Astrocyte (in vitro differentiated cells and primary cell): ENCODE measurements around the gene ACTA2. TPM values are rescaled to one million over a fixed set of nuclear protein-coding genes. Genes with fewer than 3 reads are reported as not detected.
A peak's percentile ranks its signal among the peaks of the same experiment; 100 is the strongest.
"Not testable (repeated sequence)": the region's sequence is repeated elsewhere in the genome, so short reads cannot be mapped to it uniquely, and the experiment has no call there.

Experiments used
- DNase-seq: peaks from one replicate; pipeline ENCODE4 v3.0.0-alpha.2; 2010; ENCODE audit warnings: low read depth
- FAIRE-seq: peaks from 2 replicates; lab custom pipeline; 2011; peaks lifted over from hg19 to GRCh38; lab: Jason Lieb, UNC
- H2AFZ ChIP-seq: 2 replicates; pipeline ENCODE4 v1.6.0; 2012; ENCODE audit warnings: low read depth, low read length, inconsistent platforms
- H3K27ac ChIP-seq: 2 replicates; pipeline ENCODE4 v1.5.1; 2011; ENCODE audit warnings: low read depth, low read length, inconsistent platforms
- H3K27me3 ChIP-seq: 2 replicates; pipeline ENCODE4 v1.6.0; 2011; ENCODE audit warnings: low read length, inconsistent platforms; ENCODE audit not compliant: insufficient read depth
- H3K36me3 ChIP-seq: 2 replicates; pipeline ENCODE4 v1.5.1; 2011; ENCODE audit warnings: low read length, inconsistent platforms; ENCODE audit not compliant: insufficient read depth
- H3K4me1 ChIP-seq: 2 replicates; pipeline ENCODE4 v1.5.1; 2011; ENCODE audit warnings: low read length, inconsistent platforms; ENCODE audit not compliant: insufficient read depth
- H3K4me2 ChIP-seq: 2 replicates; pipeline ENCODE4 v1.6.0; 2012; ENCODE audit warnings: low read length, inconsistent platforms
- H3K4me3 ChIP-seq: 2 replicates; pipeline ENCODE4 v1.5.1; 2011; ENCODE audit warnings: low read depth, mild to moderate bottlenecking, low read length, inconsistent platforms; ENCODE audit not compliant: insufficient read depth
- H3K79me2 ChIP-seq: 2 replicates; pipeline ENCODE4 v1.6.0; 2012; ENCODE audit warnings: mild to moderate bottlenecking, low read length, inconsistent platforms; ENCODE audit not compliant: insufficient read depth
- H3K9ac ChIP-seq: 2 replicates; pipeline ENCODE4 v1.6.0; 2012; ENCODE audit warnings: mild to moderate bottlenecking, low read length, inconsistent platforms
- H3K9me3 ChIP-seq: 2 replicates; pipeline ENCODE4 v1.5.1; 2012; ENCODE audit warnings: low read depth, mild to moderate bottlenecking, low read length, inconsistent platforms; ENCODE audit not compliant: insufficient read depth
- H4K20me1 ChIP-seq: 2 replicates; pipeline ENCODE4 v1.6.0; 2012; ENCODE audit warnings: low read length, inconsistent platforms; ENCODE audit not compliant: insufficient read depth
- H3K27ac Mint-ChIP-seq: one replicate; pipeline ENCODE4 v1.8.0; 2021; ENCODE audit warnings: mild to moderate bottlenecking, mixed read lengths; ENCODE audit not compliant: unreplicated experiment
- H3K27me3 Mint-ChIP-seq: one replicate; pipeline ENCODE4 v1.8.0; 2021; ENCODE audit warnings: low read depth, mixed read lengths; ENCODE audit not compliant: unreplicated experiment
- H3K36me3 Mint-ChIP-seq: one replicate; pipeline ENCODE4 v1.8.0; 2021; ENCODE audit warnings: low read depth, mixed read lengths; ENCODE audit not compliant: unreplicated experiment
- H3K4me1 Mint-ChIP-seq: one replicate; pipeline ENCODE4 v1.8.0; 2021; ENCODE audit warnings: low read depth, mixed read lengths; ENCODE audit not compliant: unreplicated experiment
- H3K4me3 Mint-ChIP-seq: one replicate; pipeline ENCODE4 v1.8.0; 2021; ENCODE audit warnings: mild to moderate bottlenecking, moderate library complexity, mixed read lengths; ENCODE audit not compliant: unreplicated experiment
- H3K9me3 Mint-ChIP-seq: one replicate; pipeline ENCODE4 v1.8.0; 2021; ENCODE audit warnings: mild to moderate bottlenecking, mixed read lengths; ENCODE audit not compliant: unreplicated experiment
- CTCF ChIP-seq: IDR thresholded peaks from 2 replicates; pipeline ENCODE4 v1.5.1; 2011; ENCODE audit warnings: low read depth, mild to moderate bottlenecking, inconsistent platforms, low read length, moderate library complexity; ENCODE audit not compliant: insufficient read depth
- EZH2 ChIP-seq: IDR thresholded peaks from 2 replicates; pipeline ENCODE4 v1.6.1; 2012; ENCODE audit warnings: mild to moderate bottlenecking, low read length, inconsistent platforms; ENCODE audit not compliant: insufficient read depth
- total RNA-seq: library from RNA; stranded (reverse); gene quantifications from 2 replicates; pipeline ENCODE4 v1.2.1, GENCODE V29; 2021

Gene ACTA2
- total RNA-seq, 1 donor from 2014 or later: 345 TPM

- Histone ChIP-seq H3K27ac (no peak overlapping the region), H3K4me2 (no peak overlapping the region), H3K36me3 (peaks cover 27% of the 10 kb centered on the region), H3K27me3 (no peaks in the 10 kb centered on the region), H4K20me1 (peaks cover 10% of the 10 kb centered on the region), H3K9ac (no peak overlapping the region), H3K9me3 (no peaks in the 10 kb centered on the region), H3K4me1 (no peaks in the 10 kb centered on the region), H3K79me2 (no peaks in the 10 kb centered on the region), H2AFZ (no peak overlapping the region), H3K4me3 (no peak overlapping the region)
- no peaks in the 10 kb centered on the region for H3K4me1 Mint-ChIP-seq
- FAIRE-seq (no peak), DNase-seq (no peak)
- TF ChIP-seq CTCF: no peak
- TF ChIP-seq EZH2: no peak
- H3K9me3 Mint-ChIP-seq: no peaks in the 10 kb centered on the region
- no peaks in the 10 kb centered on the region for H3K27me3 Mint-ChIP-seq
- H3K36me3 Mint-ChIP-seq: peaks cover 4% of the 10 kb centered on the region
- H3K27ac Mint-ChIP-seq: no peak overlapping the region
- no peak overlapping the region for H3K4me3 Mint-ChIP-seq
Measured at GRCh38 chr10:88933564-88933963, 19.0 kb downstream of the ACTA2 start.

- Mint-ChIP-seq H3K27me3 (no peaks in the 10 kb centered on the region), H3K4me3 (no peak overlapping the region), H3K9me3 (no peaks in the 10 kb centered on the region), H3K4me1 (no peaks in the 10 kb centered on the region), H3K36me3 (peaks cover 1% of the 10 kb centered on the region), H3K27ac (no peak overlapping the region)
- H3K36me3 ChIP-seq: peaks cover 18% of the 10 kb centered on the region
- H3K4me2 ChIP-seq: no peak overlapping the region
- no peaks in the 10 kb centered on the region for H3K79me2 ChIP-seq
- H3K27ac ChIP-seq: no peak overlapping the region
- DNase-seq (peak; percentile 70), FAIRE-seq (peak; percentile 96)
- TF ChIP-seq EZH2 (no peak), CTCF (peak; percentile 98)
- H4K20me1 ChIP-seq: peaks cover 10% of the 10 kb centered on the region
- H3K4me1 ChIP-seq: no peaks in the 10 kb centered on the region
- H3K4me3 ChIP-seq: no peak overlapping the region
- H3K27me3 ChIP-seq: no peaks in the 10 kb centered on the region
- no peaks in the 10 kb centered on the region for H3K9me3 ChIP-seq
- no peak overlapping the region for H3K9ac ChIP-seq
- H2AFZ ChIP-seq: no peak overlapping the region
Measured at GRCh38 chr10:88932539-88933256, 19.9 kb downstream of the ACTA2 start.

GRCh38 chr10:88932029-88932428 is 20.5 kb downstream of the ACTA2 start:
- not testable (repeated sequence) for H3K27me3 Mint-ChIP-seq, H3K4me1 Mint-ChIP-seq, FAIRE-seq, H3K27me3 ChIP-seq, H3K4me3 ChIP-seq, H3K4me3 Mint-ChIP-seq, H3K27ac Mint-ChIP-seq, H4K20me1 ChIP-seq, H3K4me2 ChIP-seq, H2AFZ ChIP-seq, H3K4me1 ChIP-seq, H3K36me3 Mint-ChIP-seq, H3K9me3 Mint-ChIP-seq, H3K9me3 ChIP-seq, DNase-seq, H3K79me2 ChIP-seq, H3K27ac ChIP-seq, H3K9ac ChIP-seq
- H3K36me3 ChIP-seq: peaks cover 14% of the 10 kb centered on the region
